Astrocyte of the spinal cord (primary cell): ENCODE data around the gene PSMB4.

Source experiments
- DNase-seq: peaks from one replicate; pipeline ENCODE4 v3.0.0; 2011; ENCODE audit warnings: low read depth, low spot score
- H3K4me3 ChIP-seq: 2 replicates; pipeline ENCODE4 v1.5.1; 2011; ENCODE audit warnings: low read depth, mild to moderate bottlenecking, low read length, moderate library complexity
- in situ Hi-C: cut with HindIII; loops from 2 replicates; pipeline ENCODE4 v1.10.0; 2017; ENCODE audit warnings: low sequenced_read_pairs
- TF ChIP-seq, protein P1 (sequence below): IDR thresholded peaks from 2 replicates; pipeline ENCODE4 v1.5.1; 2012; ENCODE audit warnings: low read depth, mild to moderate bottlenecking, low read length, inconsistent platforms

PSMB4 gene

GRCh38 chr1:151443846-151444782 lies 44.7 kb downstream of the PSMB4 start:
- TF ChIP-seq, protein P1, sequence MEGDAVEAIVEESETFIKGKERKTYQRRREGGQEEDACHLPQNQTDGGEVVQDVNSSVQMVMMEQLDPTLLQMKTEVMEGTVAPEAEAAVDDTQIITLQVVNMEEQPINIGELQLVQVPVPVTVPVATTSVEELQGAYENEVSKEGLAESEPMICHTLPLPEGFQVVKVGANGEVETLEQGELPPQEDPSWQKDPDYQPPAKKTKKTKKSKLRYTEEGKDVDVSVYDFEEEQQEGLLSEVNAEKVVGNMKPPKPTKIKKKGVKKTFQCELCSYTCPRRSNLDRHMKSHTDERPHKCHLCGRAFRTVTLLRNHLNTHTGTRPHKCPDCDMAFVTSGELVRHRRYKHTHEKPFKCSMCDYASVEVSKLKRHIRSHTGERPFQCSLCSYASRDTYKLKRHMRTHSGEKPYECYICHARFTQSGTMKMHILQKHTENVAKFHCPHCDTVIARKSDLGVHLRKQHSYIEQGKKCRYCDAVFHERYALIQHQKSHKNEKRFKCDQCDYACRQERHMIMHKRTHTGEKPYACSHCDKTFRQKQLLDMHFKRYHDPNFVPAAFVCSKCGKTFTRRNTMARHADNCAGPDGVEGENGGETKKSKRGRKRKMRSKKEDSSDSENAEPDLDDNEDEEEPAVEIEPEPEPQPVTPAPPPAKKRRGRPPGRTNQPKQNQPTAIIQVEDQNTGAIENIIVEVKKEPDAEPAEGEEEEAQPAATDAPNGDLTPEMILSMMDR, result peak; percentile 84
- H3K4me3 ChIP-seq, result no peak overlapping the region
- DNase-seq, result peak; percentile 84
- in situ Hi-C loops, result no loop called here

DNA sequence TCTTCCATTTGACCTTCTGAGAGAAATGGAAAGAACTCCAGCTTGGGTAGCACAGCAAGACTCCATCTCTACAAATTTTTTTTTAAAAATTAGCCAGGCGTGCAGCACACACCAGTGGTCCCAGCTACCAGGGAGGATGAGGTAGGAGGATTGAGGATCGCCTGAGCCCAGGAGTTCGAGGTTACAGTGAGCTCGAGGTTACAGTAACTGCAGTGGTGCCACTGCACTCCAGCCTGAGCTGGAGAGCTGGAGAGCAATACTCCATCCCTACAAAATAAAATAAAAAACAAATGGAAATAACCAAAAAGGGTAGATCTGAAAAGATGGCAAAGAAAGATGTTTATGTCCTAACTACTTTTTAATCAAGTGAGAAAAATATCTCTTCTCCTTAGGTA lies 45.4 kb downstream of the PSMB4 start:
- no peak overlapping the region for H3K4me3 ChIP-seq
- TF ChIP-seq, protein P1, result no peak
- no peak for DNase-seq
- in situ Hi-C loops, result no loop called here

- DNase-seq, result no peak
- TF ChIP-seq, protein P1, result no peak
- in situ Hi-C loops, result no loop called here
- no peak overlapping the region for H3K4me3 ChIP-seq
Observed at GRCh38 chr1:151447696-151448095, 48.3 kb downstream of the PSMB4 start.
